Tibial nerve (tissue), 4 donors: ENCODE results near the gene ZNF599.

ENCODE experiments used
- CTCF ChIP-seq, 5 experiments: fragments of 200-600 bp in 3 of 5; fragments of 450-650 bp in 2 of 5; sonication (generic) in 3 of 5; IDR thresholded peaks; one replicate each; pipeline ENCODE4 v1.5.1; 2016 to 2019; ENCODE audit warnings: antibody characterized with exemption in 5 of 5, mild to moderate bottlenecking in 3 of 5, moderate library complexity in 2 of 5
- EP300 ChIP-seq, 2 donors: sonication (generic); formaldehyde crosslinking; IDR thresholded peaks; one replicate each; pipeline ENCODE4 v1.6.1; 2017; ENCODE audit warnings: antibody characterized with exemption in 2 of 2, mild to moderate bottlenecking in 1 of 2
- POLR2A ChIP-seq, 2 donors: fragments of 450-650 bp; IDR thresholded peaks; one replicate each; pipeline ENCODE4 v1.6.1; 2017; ENCODE audit warnings: antibody characterized with exemption in 2 of 2, mild to moderate bottlenecking in 2 of 2, moderate library complexity in 2 of 2

- TF ChIP-seq EP300 (IDR thresholded peaks at IDR 0.05) = no peak
- no peak for TF ChIP-seq CTCF (IDR thresholded peaks at IDR 0.05)
- no peak for TF ChIP-seq POLR2A (IDR thresholded peaks at IDR 0.05)
Measured at GRCh38 chr19:34759218-34759917, 13.6 kb downstream of the ZNF599 start.
